Spinal cord (tissue), 10 donors: Measurements from ENCODE around the gene BFAR. TPM values are rescaled to one million over a fixed set of nuclear protein-coding genes. Genes with fewer than 3 reads are reported as not detected.
A peak's percentile ranks its signal among the peaks of the same experiment; 100 is the strongest.

Experiments used
- DNase-seq, 6 donors: peaks; one replicate each; pipeline versions ENCODE4 v3.0.0 to v3.0.0-alpha.2; 2013 to 2015; ENCODE audit warnings: low spot score in 6 of 6, low read depth in 4 of 6
- H3K27ac ChIP-seq: one replicate; pipeline ENCODE4 v1.5.1; 2013; ENCODE audit warnings: low read depth, low read length, control low read depth
- H3K27me3 ChIP-seq: one replicate; pipeline ENCODE4 v1.6.1; 2013; ENCODE audit warnings: low read length; ENCODE audit not compliant: control insufficient read depth, insufficient read depth
- H3K36me3 ChIP-seq: one replicate; pipeline ENCODE4 v1.6.1; 2013; ENCODE audit warnings: low read length; ENCODE audit not compliant: control insufficient read depth, insufficient read depth
- H3K4me1 ChIP-seq: one replicate; pipeline ENCODE4 v1.6.1; 2013; ENCODE audit warnings: low read length; ENCODE audit not compliant: control insufficient read depth, insufficient read depth
- H3K4me3 ChIP-seq: one replicate; pipeline ENCODE4 v1.5.1; 2013; ENCODE audit warnings: low read depth, low read length, control low read depth
- H3K9me3 ChIP-seq: one replicate; pipeline ENCODE4 v1.6.1; 2013; ENCODE audit warnings: low read length; ENCODE audit not compliant: control insufficient read depth, insufficient read depth
- WGBS: methylation state at CpG from one replicate; pipeline ENCODE4 v1.1.5; 2013; ENCODE audit warnings: missing lambda C conversion rate; ENCODE audit not compliant: insufficient coverage; 5-methylcytosine and 5-hydroxymethylcytosine counted together
- polyA plus RNA-seq, 2 donors: library from polyadenylated mRNA; unstranded; fragments of 120-200 nt; gene quantifications; one replicate each; pipeline ENCODE4 v1.2.1, GENCODE V29; 2013; ENCODE audit not compliant: insufficient read length in 2 of 2
- total RNA-seq, 2 donors: library from RNA; depleted of rRNA in 1 of 2; stranded (reverse); fragments of 120-200 nt in 1 of 2; fragments of >200 nt in 1 of 2; gene quantifications; one replicate each; pipeline versions ENCODE4 v1.2.3 to v1.2.4, GENCODE V29; 2013 to 2014
- donor health status: healthy.

BFAR gene
- total and polyA plus RNA-seq, 4 donors, result 42.5 to 55.2 (median 46.7) TPM

GRCh38 chr16:14609716-14610115 is 23.0 kb upstream of the BFAR start:
- no peak overlapping the region for H3K4me3 ChIP-seq
- no peak overlapping the region for H3K27ac ChIP-seq
- no peak for DNase-seq
- H3K27me3 ChIP-seq, result no peaks in the 10 kb centered on the region
- no peaks in the 10 kb centered on the region for H3K4me1 ChIP-seq
- H3K9me3 ChIP-seq, result no peaks in the 10 kb centered on the region
- 96% methylated on average over 4 of the region's 6 CpGs for WGBS
- peaks cover 52% of the 10 kb centered on the region for H3K36me3 ChIP-seq

- no peaks in the 10 kb centered on the region for H3K4me1 ChIP-seq
- no peak for DNase-seq
- no peak overlapping the region for H3K27ac ChIP-seq
- no peak overlapping the region for H3K4me3 ChIP-seq
- no peaks in the 10 kb centered on the region for H3K9me3 ChIP-seq
- H3K27me3 ChIP-seq, result no peaks in the 10 kb centered on the region
- peaks cover 53% of the 10 kb centered on the region for H3K36me3 ChIP-seq
- 92% methylated on average over 12 of the region's 14 CpGs for WGBS
These were observed 21.1 kb upstream of the BFAR start for GRCh38 chr16:14611660-14612059.

GRCh38 chr16:14613991-14614390 is 18.8 kb upstream of the BFAR start:
- H3K9me3 ChIP-seq, result no peaks in the 10 kb centered on the region
- no peak for DNase-seq
- whole genome bisulfite sequencing, result 87% methylated on average over 3 of the region's 4 CpGs
- no peaks in the 10 kb centered on the region for H3K27me3 ChIP-seq
- peaks cover 57% of the 10 kb centered on the region for H3K36me3 ChIP-seq
- H3K27ac ChIP-seq, result no peak overlapping the region
- H3K4me1 ChIP-seq, result no peaks in the 10 kb centered on the region
- no peak overlapping the region for H3K4me3 ChIP-seq

GRCh38 chr16:14616280-14616679 is 16.5 kb upstream of the BFAR start:
- Histone ChIP-seq H3K4me3 (no peak overlapping the region), H3K36me3 (peaks cover 55% of the 10 kb centered on the region), H3K27me3 (no peaks in the 10 kb centered on the region), H3K9me3 (no peaks in the 10 kb centered on the region), H3K4me1 (no peaks in the 10 kb centered on the region), H3K27ac (no peak overlapping the region)
- no peak for DNase-seq
- 98% methylated on average over 4 of the region's 4 CpGs for WGBS

- H3K4me1 ChIP-seq, result no peaks in the 10 kb centered on the region
- no peak for DNase-seq
- no peak overlapping the region for H3K27ac ChIP-seq
- H3K9me3 ChIP-seq, result no peaks in the 10 kb centered on the region
- no peaks in the 10 kb centered on the region for H3K27me3 ChIP-seq
- peaks cover 58% of the 10 kb centered on the region for H3K36me3 ChIP-seq
- no peak overlapping the region for H3K4me3 ChIP-seq
- no CpG with 5 or more reads among the region's 7 CpGs for WGBS
These were observed 14.2 kb upstream of the BFAR start for GRCh38 chr16:14618566-14618965.

- Histone ChIP-seq H3K27me3 (no peaks in the 10 kb centered on the region), H3K4me3 (no peak overlapping the region), H3K27ac (no peak overlapping the region), H3K36me3 (peaks cover 29% of the 10 kb centered on the region), H3K9me3 (no peaks in the 10 kb centered on the region), H3K4me1 (peaks cover 13% of the 10 kb centered on the region)
- WGBS, result no CpG with 5 or more reads among the region's 4 CpGs
- DNase-seq, result no peak
These were observed 5.7 kb upstream of the BFAR start for GRCh38 chr16:14627078-14627477.

GRCh38 chr16:14628806-14629611 is 3.7 kb upstream of the BFAR start:
- Histone ChIP-seq H3K4me1 (peaks cover 21% of the 10 kb centered on the region), H3K27me3 (no peaks in the 10 kb centered on the region), H3K27ac (no peak overlapping the region), H3K9me3 (no peaks in the 10 kb centered on the region), H3K4me3 (peak overlapping the region; percentile 88), H3K36me3 (peaks cover 13% of the 10 kb centered on the region)
- no peak for DNase-seq
- 85% methylated on average over 4 of the region's 12 CpGs for WGBS

- H3K4me1 ChIP-seq, result peaks cover 26% of the 10 kb centered on the region
- H3K36me3 ChIP-seq, result peaks cover 12% of the 10 kb centered on the region
- peak in 1 of 6 donors; percentile 1 for DNase-seq
- no peaks in the 10 kb centered on the region for H3K9me3 ChIP-seq
- no peaks in the 10 kb centered on the region for H3K27me3 ChIP-seq
- peak overlapping the region; percentile 88 for H3K4me3 ChIP-seq
- WGBS, result 2% methylated on average over 17 of the region's 17 CpGs
- peak overlapping the region; percentile 87 for H3K27ac ChIP-seq
These were observed 3.2 kb upstream of the BFAR start for GRCh38 chr16:14629612-14629918.

GRCh38 chr16:14629919-14630619 is 2.7 kb upstream of the BFAR start, which contains the start of gene PARN:
Gene PARN (minus strand): TSS chr16:14630260. CDS start chr16:14630125, 135 bp downstream.
- Histone ChIP-seq H3K4me1 (peaks cover 28% of the 10 kb centered on the region), H3K36me3 (peaks cover 7% of the 10 kb centered on the region), H3K9me3 (no peaks in the 10 kb centered on the region), H3K4me3 (peak within 1 kb of the TSS; percentile 88), H3K27ac (peak within 1 kb of the TSS; percentile 87), H3K27me3 (no peaks in the 10 kb centered on the region)
- WGBS, result under 1% methylated on average over 51 of the region's 51 CpGs
- peak; percentile 76 to 98 (median 87) for DNase-seq
